ENCODE data around the gene SHROOM3. TPM values are rescaled to one million over a fixed set of nuclear protein-coding genes. Genes with fewer than 3 reads are reported as not detected.

The SHROOM3 gene
- total RNA-seq, 2 experiments from 2014 or later = not detected

- intact Hi-C loops (cut with DNase I, micrococcal nuclease) = no loop called here
- Histone ChIP-seq H3K4me3 (ENCODE audit: low read length) (no peak overlapping the region), H3K27me3 (ENCODE audit: control insufficient read depth in 1 of 2, insufficient read depth in 2 of 2, low read length in 2 of 2) (peaks cover 0 to 6% of the 10 kb centered on the region in 2 experiments), H3K36me3 (ENCODE audit: insufficient read depth, low read length) (no peaks in the 10 kb centered on the region), H3K27ac (ENCODE audit: low read depth in 1 of 2, low read length in 2 of 2) (no peak overlapping the region), H3K9me3 (ENCODE audit: control insufficient read depth in 1 of 2, insufficient read depth in 1 of 2, low read length in 2 of 2) (no peaks in the 10 kb centered on the region), H3K4me1 (ENCODE audit: insufficient read depth, low read length) (no peaks in the 10 kb centered on the region)
- Mint-ChIP-seq H3K4me3 (no peak overlapping the region), H3K27ac (no peak overlapping the region), H3K4me1 (ENCODE audit: low read depth) (no peaks in the 10 kb centered on the region), H3K9me3 (no peaks in the 10 kb centered on the region), H3K36me3 (ENCODE audit: low read depth) (no peaks in the 10 kb centered on the region), H3K27me3 (peaks cover 12% of the 10 kb centered on the region)
- TF ChIP-seq CTCF (IDR thresholded peaks at IDR 0.05) = no peak
- ChIA-PET CTCF (no interaction called here), POLR2A (no interaction called here)
- DNase-seq (no peak), ATAC-seq (ENCODE audit: poor library complexity) (no peak)
Measured at GRCh38 chr4:76704133-76704881, 269.3 kb downstream of the SHROOM3 start.

- Mint-ChIP-seq H3K9me3 (no peaks in the 10 kb centered on the region), H3K4me3 (no peak overlapping the region), H3K36me3 (ENCODE audit: low read depth) (no peaks in the 10 kb centered on the region), H3K4me1 (ENCODE audit: low read depth) (no peaks in the 10 kb centered on the region), H3K27ac (no peak overlapping the region), H3K27me3 (peaks cover 12% of the 10 kb centered on the region)
- H3K27me3 ChIP-seq (ENCODE audit: control insufficient read depth in 1 of 2, insufficient read depth in 2 of 2, low read length in 2 of 2) = peaks cover 0 to 6% of the 10 kb centered on the region in 2 experiments
- DNase-seq (no peak), ATAC-seq (ENCODE audit: poor library complexity) (no peak)
- POLR2A ChIA-PET = no interaction called here
- no peaks in the 10 kb centered on the region for H3K4me1 ChIP-seq (ENCODE audit: insufficient read depth, low read length)
- no peaks in the 10 kb centered on the region for H3K9me3 ChIP-seq (ENCODE audit: control insufficient read depth in 1 of 2, insufficient read depth in 1 of 2, low read length in 2 of 2)
- CTCF ChIA-PET = no interaction called here
- H3K27ac ChIP-seq (ENCODE audit: low read depth in 1 of 2, low read length in 2 of 2) = no peak overlapping the region
- no peak overlapping the region for H3K4me3 ChIP-seq (ENCODE audit: low read length)
- H3K36me3 ChIP-seq (ENCODE audit: insufficient read depth, low read length) = no peaks in the 10 kb centered on the region
- intact Hi-C loops (cut with DNase I, micrococcal nuclease) = no loop called here
- TF ChIP-seq CTCF (IDR thresholded peaks at IDR 0.05) = no peak
Measured at GRCh38 chr4:76705472-76705871, 270.4 kb downstream of the SHROOM3 start.

- Histone ChIP-seq H3K27me3 (ENCODE audit: control insufficient read depth in 1 of 2, insufficient read depth in 2 of 2, low read length in 2 of 2) (peaks cover 0 to 6% of the 10 kb centered on the region in 2 experiments), H3K4me3 (ENCODE audit: low read length) (no peak overlapping the region), H3K27ac (ENCODE audit: low read depth in 1 of 2, low read length in 2 of 2) (no peak overlapping the region), H3K36me3 (ENCODE audit: insufficient read depth, low read length) (no peaks in the 10 kb centered on the region), H3K4me1 (ENCODE audit: insufficient read depth, low read length) (no peaks in the 10 kb centered on the region), H3K9me3 (ENCODE audit: control insufficient read depth in 1 of 2, insufficient read depth in 1 of 2, low read length in 2 of 2) (no peaks in the 10 kb centered on the region)
- no peak overlapping the region for H3K4me3 Mint-ChIP-seq
- no peaks in the 10 kb centered on the region for H3K36me3 Mint-ChIP-seq (ENCODE audit: low read depth)
- no peak overlapping the region for H3K27ac Mint-ChIP-seq
- DNase-seq (no peak), ATAC-seq (ENCODE audit: poor library complexity) (no peak)
- intact Hi-C loops (cut with DNase I, micrococcal nuclease) = no loop called here
- POLR2A ChIA-PET = no interaction called here
- no peak for TF ChIP-seq CTCF (IDR thresholded peaks at IDR 0.05)
- no peaks in the 10 kb centered on the region for H3K9me3 Mint-ChIP-seq
- H3K27me3 Mint-ChIP-seq = peaks cover 7% of the 10 kb centered on the region
- CTCF ChIA-PET = no interaction called here
- H3K4me1 Mint-ChIP-seq (ENCODE audit: low read depth) = no peaks in the 10 kb centered on the region
Measured at GRCh38 chr4:76706581-76706980, 271.6 kb downstream of the SHROOM3 start.
